AG08396 (cell line): ENCODE data around the gene CPNE4.
"Not testable (repeated sequence)": the region's sequence is repeated elsewhere in the genome, so short reads cannot be mapped to it uniquely, and the experiment has no call there.

Experiments
- DNase-seq: peaks from one replicate; pipeline ENCODE4 v3.0.0; 2012; ENCODE audit warnings: low spot score, mixed read lengths

CPNE4 gene

DNA sequence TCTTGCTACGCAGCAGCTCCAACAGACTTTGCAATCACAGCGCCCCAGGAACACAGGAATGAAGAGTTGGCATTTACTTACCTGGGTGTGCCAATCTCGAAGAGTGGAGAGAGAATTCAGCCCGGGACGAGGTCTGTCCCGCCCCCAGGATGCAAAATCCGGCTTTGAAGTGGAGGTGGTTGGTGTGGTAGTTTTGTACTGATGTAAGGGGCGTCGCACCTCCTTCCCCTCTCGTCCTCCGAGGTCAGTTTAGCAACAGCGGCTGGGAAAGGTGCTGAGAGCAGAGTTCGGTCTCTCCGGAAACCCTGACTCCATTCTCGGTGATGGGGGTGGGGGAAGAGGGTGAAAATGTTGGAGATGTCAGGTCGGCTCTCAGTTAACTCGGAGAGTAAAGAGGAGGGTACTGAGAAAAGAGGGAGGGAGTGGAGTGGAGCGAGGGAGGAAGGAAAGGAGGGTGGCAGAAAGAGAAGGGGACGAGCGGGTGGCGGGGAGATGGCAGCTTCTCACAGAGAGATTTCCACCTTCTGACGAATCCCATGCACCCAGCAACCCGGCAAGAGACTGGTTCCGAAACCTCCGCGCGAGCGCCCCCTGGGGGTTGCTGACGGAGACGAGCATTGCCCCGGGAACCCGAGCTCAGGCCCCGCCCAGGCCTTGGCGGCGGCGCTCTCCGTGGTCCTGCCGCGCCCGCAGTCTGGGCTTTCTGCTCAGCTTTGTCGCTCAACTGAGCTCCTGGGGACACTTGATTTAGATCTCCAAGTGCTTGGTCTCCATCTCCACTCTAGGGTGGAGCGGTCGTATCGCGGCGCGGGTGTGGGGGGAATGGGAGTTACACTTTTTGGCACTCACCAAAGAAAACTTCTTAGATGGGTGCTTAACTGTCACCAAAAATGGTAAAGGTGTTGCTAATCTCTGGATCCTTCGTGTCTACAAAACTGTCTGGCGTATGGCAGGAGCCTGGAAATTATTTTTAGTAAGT lies at the start of gene CPNE4:
Gene CPNE4 (minus strand): TSS at position 529 of the 979 bp plus-strand sequence.
- DNase-seq = peak; percentile 94

DNA sequence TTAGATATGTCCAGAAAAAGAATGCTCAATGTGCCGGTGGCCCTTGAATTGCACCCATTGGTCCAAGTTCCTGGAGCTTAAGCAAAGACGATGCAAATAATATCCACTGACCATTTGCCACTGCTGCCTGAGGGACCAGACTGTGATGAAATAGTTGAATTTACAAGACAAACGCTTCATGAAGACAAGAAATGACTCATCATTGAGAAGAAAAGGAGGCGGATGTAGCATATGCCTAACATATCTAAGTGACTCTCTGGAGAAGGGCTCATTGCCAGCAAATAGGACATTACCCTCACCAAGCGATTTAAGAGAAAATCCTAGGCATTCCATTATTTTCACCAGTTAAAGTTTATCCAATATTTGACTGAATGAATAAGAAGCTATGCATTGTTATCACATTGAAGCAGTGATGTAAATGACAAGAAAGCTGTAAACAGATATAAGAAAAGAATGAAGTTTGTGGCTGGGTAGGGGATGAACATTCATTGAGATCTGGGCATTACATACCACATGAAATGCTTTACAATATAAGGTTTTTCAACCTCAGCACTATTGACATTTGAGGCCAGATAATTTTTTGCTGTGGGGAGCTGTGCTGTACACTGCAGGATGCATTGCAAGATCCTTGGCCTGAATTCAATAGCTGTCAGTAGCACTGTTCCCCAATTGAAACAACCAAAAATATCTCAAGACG lies 48.9 kb upstream of the CPNE4 start:
- DNase-seq = no peak

GRCh38 chr3:132083159-132083558 lies 48.3 kb upstream of the CPNE4 start:
- DNase-seq = no peak

- DNase-seq = no peak
Measured at GRCh38 chr3:132079147-132079546, 44.3 kb upstream of the CPNE4 start.

DNA sequence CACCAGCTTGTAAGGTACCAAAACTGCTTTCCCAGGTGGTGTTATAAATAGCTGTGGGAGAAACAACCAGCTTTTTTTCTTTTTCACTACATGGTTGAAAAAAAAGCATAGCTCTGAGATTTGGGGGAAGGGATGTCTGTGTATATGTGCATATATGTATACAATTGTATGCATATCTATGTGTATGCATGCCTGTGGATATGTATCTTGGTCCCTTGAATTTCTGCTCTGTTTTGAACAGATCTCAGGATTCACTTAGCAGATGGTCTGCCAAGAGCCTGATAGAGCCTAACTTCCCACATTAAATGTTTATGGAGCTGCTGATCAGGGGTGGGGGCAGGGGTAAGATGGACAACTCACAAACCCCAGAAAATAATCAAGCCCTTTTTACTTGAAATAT lies 39.0 kb upstream of the CPNE4 start:
- DNase-seq = no peak

DNA sequence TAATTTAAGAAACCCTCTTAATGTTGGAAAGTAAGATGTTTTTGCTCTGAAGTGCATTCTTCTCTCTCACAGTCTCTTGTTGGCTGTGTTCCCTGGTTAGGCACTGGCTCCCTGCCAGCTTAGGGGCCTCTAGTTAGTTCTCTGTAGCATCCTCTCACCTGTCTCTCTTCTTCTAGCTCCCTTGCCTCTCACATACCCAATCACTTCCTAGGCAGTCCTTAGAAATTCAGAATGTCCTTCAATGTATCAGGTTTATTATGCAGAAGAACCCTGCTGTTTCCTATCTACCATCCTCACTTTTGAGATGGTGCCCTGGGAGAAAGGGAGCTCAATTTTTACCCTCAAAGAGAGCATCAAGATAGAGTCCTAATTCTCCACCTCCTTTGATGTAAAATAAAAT lies 36.2 kb upstream of the CPNE4 start:
- no peak for DNase-seq

DNA sequence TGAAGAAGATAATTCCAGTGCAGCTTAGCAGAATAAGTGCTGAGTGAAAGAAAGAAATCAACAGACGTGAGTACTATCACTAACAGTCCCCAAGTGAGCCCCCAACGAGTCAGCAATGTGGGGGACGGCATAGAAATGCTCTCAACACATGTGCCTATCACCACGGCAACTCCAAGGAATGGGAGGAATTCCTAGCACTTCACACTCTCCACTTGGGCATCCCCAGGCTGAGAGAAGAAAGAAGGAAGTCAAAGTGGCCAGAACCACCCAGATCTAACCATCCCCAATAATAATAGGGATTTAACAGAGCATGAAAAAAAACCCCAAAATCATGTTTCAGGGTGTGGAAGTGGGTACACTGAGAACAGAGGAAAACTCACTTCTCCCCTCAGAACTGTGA lies 29.3 kb upstream of the CPNE4 start:
- DNase-seq = no peak

- no peak for DNase-seq
Measured at GRCh38 chr3:132062535-132062934, 27.7 kb upstream of the CPNE4 start.

- no peak for DNase-seq
Measured at GRCh38 chr3:132055872-132056271, 21.1 kb upstream of the CPNE4 start.

- no peak for DNase-seq
Measured at GRCh38 chr3:132047209-132047608, 12.4 kb upstream of the CPNE4 start.

DNA sequence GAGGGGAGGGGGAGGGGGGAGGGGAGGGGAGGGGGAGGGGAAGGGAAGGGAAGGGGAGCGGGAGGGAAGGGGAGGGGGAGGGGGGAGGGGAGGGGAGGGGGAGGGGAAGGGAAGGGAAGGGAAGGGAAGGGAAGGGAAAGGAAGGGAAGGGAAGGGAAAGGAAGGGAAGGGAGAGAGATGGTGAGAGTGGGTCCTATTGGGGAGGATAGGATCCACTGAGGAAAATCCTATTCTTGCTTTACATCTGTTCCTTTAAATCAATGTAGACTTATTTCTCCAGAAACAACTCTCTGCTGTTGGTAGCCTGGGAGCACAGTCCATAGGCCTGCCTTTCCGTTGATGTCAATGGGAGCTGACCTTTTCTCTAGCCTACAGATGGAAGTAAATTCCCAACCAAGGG lies 10.1 kb upstream of the CPNE4 start:
- not testable (repeated sequence) for DNase-seq

- no peak for DNase-seq
Measured at GRCh38 chr3:132042681-132043080, 7.9 kb upstream of the CPNE4 start.

DNA sequence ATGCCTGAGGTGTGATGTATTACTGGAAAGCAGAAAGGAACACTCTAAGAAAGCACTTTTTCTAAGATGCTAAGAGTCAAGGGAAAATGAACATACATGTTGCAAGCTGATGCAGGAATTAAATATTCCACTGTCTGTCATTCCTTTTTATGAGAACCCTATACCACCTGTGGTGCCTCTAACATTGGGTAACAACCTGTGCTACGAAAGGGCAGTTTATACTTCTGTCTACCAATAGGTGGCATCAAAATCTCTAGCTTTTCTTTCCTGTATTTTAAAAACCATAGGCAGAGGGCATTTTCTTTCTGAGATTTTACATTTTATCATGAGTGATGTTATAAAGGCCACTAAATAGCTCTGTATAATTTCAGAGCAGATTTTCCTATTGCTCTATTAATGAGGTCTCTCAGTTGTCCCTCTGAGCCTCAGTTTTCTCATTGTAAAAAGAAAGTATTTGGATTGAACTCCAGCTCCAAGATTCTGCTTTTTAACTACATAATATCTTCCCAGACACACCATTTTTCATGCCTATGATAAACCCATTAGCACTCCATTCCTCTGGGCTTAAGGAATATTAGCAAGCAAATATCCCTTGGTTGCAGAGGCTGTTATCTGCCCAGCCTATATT lies 3.5 kb upstream of the CPNE4 start:
- peak; percentile 37 for DNase-seq

GRCh38 chr3:132037581-132037980 lies 2.8 kb upstream of the CPNE4 start:
- no peak for DNase-seq

- no peak for DNase-seq
Measured at GRCh38 chr3:132037056-132037455, 2.2 kb upstream of the CPNE4 start.

DNA sequence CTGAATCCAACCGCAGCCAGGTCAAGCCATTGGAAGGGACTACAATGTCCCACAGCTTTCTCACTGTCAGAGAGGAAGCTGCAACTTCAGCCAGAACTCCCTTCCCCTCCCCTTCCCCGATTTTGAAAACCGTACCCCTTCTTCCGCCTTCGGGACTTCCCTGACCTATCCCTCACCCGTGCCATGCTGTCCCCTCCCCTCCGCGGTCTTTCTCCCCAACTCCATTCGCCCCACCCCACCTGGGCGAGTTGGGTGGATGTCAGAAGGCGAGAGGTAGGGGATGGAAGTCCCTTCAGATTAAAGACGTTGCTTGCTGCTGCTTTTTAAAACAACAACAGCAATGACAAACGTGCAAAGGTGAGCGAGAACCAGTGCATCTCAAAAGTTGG lies 723 bp downstream of the CPNE4 start:
- DNase-seq = no peak

- DNase-seq = no peak
Measured at GRCh38 chr3:132033471-132033870, 1.3 kb downstream of the CPNE4 start.

GRCh38 chr3:132032959-132033358 lies 1.9 kb downstream of the CPNE4 start:
- no peak for DNase-seq

DNA sequence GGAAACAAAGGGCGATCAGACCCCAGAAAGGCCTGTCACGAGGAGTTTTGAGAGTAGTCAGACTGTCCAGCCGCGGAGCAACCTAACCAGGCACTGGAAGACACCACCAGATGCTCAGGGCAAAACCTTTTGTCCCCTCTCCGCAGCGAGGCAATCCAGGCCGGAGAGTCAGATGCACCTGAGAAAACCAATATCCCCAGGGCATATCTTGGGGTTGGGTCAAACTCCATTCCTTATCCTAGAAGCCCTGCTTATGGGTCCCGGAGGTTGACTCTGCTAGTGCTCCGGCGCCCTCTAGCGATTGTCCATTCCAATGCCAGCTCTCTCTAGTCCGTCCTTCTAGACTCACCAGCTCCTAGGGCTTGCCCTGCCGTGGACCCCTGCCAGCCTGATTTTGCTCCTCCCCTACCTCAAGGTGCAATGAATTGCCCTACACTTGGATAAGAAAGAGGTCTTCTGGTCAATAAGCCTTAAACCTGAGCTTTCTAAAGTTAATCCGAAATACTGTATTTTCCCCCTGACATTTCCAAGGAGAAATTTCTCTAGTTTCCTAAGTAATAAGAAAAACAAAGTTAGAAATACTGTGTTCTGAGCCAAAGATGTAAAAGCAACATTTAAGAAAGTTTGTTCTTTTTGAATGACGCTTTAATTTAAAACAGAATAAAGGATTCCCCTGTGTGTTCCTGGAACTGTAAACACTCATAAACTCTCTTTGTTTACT lies 5.5 kb downstream of the CPNE4 start:
- DNase-seq = peak; percentile 80

- no peak for DNase-seq
Measured at GRCh38 chr3:132022914-132023313, 11.9 kb downstream of the CPNE4 start.

DNA sequence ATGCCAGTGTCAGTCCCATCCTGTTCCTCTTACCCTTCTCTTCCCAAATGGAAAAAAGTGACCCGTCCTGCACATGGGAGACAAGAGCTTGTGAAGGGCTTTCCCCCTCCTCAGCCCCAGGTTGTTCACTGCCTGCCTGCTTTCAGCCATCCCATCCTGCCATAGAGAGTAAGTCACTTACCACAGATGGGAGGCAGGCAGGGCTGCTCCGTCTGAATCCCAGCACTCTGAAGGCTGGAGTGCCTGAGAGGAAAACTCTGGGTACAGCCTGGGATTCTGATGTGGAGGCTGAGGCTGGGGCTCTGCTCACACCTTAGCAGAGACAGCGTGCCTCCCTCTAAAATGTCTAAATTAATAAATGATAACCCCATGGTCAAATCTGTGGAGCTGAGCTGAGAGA lies 14.8 kb downstream of the CPNE4 start:
- DNase-seq = no peak

- DNase-seq = no peak
Measured at GRCh38 chr3:132017137-132017536, 17.7 kb downstream of the CPNE4 start.
